HG02943 (cell line): ENCODE data around the gene ABCB6.
"Not testable (repeated sequence)": the region's sequence is repeated elsewhere in the genome, so short reads cannot be mapped to it uniquely, and the experiment has no call there.

ENCODE experiments used
- ATAC-seq: cut with Tn5 transposase; IDR thresholded peaks from one replicate; pipeline ENCODE4 v1.9.1; 2021; ENCODE audit warnings: mild to moderate bottlenecking, low read depth, moderate library complexity; ENCODE audit not compliant: unreplicated experiment

Gene ABCB6

DNA sequence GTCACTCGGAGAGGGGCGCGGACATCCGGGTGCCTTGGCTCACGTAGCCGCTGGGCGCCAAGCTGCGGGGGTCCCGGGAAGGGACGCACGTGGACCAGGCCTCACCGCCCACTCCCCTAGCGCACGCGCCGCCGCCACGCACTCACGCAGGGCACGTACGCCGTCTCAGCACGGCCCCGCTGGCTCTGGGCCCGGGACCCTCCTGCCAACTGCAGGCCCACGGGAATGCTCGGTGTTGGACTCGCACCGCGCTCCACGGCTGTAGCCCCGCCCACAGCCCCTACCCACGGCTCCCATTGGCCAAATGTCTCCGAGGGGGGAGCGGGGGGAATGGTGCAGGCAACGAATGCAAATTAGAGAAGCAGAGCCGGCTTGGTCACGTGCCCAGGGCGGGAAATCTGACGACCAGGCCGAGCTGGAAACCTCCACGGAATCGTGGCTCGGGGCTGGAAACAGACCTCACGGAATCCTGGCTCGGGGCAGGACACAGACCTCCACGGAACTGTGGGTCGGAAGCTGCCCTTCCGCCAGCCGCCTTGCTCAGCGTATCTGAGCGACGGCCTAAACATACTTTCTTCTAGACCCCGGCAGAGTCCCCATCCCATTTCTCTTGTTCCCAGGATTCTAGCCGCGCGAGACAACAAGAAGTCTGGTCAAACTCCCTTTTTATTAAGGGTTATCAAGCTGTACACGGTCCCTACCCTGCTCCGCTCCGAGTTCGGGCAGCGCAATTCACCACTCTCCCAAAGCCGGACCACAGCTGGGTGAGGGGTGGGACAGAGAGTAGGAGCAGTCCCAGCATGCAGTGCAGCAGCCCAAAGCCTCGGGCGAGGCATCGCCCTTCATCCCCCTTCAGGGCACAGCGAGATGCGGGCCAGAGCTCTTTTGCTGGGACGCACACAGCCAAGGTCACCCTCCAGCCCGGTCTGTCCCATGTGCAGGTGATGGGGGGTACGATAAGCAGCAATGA, at the start of gene ABCB6:
TSS of gene ABCB6 (minus strand) at position 227 of the 970 bp plus-strand sequence. CDS start 285 bp downstream, outside the sequence.
- peak; percentile 67 for ATAC-seq

DNA sequence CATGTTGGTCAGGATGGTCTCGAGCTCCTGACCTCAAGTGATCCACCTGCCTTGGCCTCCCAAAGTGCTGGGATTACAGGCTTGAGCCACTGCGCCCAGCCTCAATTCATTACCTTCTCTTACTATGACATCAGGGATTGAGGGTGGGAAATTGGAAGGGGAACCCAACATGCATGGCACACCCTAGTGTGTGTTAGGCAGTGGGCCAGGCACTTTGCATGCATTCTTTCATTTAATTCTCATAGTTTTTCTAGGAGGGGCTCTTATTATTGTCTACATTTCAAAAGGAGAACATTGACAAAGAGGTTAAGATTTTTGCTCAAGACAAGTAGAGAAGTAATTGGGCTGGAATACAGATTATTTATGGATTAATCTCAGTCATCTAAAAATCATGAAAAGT, 49.5 kb upstream of the ABCB6 start:
- no peak for ATAC-seq

DNA sequence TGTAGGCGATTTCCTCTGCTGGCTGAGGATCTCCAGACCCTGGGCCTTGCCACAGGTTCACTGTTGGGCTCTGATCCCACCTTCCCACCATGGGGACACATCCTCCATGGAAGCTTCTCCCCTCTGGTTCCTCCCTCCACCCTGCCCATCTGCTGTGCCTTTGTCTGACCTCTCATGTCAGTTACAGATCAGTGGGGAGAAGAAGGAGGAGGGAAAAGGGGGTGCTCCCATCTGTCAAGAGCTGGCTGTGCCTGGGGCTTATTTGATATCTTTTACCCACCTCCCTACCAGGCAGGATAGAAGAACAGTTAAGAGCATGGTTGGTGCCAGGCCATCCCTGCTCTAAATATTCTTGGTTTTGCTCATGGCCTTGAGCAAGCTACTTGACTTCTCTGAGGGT, 48.1 kb upstream of the ABCB6 start:
- ATAC-seq: no peak

DNA sequence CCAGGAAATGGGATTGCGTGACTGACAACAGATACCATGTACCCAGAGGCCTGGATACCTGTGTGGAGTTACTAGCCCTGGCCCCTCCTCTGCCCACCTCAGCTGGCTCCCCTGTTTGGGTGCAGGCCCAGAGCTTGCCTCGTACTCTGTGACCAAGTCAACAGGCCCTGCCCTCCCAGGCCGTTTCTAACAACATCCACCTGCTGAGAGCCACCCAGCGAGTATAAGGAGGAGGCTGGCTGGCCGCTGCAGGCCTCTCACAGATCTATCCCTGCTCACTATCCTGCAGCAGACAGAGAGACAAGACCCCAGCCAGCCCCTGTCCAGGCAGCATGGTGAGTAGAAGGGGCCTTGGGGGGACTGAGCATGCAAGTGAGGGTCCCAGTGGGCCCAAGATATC, 47.5 kb upstream of the ABCB6 start:
- no peak for ATAC-seq

DNA sequence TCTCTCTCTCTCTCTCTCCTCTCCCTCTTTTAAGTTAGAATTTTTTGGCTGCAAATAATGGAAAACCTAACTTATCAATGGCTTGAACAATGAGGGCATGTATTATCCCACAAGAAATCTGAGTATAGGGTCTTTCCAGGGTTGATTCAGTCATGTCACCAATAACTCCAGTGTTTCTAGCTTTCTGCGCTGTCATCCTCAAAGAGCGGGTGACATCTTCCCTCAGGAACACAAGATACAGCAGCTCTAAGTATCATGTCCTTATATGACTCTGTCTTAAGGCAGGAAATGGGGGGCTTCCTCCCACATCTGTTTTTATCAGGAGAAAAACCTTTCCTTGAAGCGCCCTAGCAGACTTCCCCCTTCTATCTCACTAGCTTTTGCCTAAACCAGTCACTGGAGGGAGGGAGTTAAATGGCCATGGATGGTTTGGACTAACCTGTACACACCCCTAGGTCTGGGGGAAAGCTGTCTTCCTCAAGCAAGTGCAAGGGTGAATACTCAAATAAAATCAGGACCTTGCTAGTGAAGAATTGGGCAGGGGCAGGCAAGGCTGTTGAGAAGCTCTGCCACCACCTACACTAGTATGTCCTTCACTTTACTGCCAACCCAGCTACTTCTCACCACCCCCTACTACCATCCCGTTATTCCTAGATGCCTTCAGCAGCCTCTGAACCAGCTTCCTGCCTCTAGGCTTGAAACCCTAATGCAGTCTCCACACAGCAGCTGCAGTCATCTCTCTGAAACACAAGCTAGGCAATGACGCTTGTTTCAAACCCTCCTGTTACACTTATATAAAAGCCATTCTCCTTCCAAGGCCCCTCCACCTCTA, 42.5 kb upstream of the ABCB6 start:
- no peak for ATAC-seq

DNA sequence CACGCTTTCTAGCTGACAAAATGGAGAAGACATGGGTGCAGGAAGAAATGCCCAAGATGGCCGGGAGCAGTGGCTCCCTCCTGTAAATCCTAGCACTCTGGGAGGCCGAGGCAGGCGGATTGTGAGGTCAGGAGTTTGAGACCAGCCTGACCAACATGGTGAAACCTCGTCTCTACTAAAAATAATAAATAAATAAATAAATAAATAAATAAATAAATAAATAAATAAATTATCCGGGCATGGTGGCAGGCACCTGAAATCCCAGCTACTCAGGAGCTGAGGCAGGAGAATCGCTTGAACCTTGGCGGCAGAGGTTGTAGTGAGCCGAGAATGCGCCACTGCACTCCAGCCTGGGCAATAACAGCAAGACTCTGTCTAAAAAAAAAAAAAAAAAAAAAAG, 40.2 kb upstream of the ABCB6 start:
- ATAC-seq: not testable (repeated sequence)

DNA sequence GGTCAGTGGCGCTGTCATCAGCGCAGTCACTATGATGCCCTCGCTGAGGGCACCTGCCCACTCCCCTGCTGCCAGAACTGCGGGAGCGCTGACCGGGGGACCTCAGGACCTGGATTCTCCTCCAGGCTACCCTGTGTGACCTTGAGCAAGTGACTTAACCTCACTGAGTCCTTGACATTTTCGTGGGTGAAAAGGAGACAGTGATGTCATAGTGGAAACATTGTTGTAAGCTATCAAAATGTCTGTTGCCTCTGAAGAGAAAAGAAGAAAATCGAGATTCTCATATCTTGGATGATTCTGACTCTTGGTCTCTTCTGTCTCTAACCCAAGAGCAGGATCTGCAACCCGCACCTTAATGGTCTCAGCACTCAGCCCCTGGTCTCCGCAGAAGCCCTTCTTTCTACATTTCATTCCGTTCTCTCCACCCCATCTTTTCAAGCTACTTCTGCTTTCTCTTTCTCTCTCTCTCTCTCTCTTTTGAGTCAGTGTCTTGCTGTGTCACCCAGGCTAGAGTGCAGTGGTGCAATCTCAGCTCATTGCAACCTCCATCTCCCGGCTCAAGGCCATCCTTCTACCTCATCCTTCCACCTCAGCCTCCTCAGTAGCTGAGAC, 35.9 kb upstream of the ABCB6 start:
- ATAC-seq: peak; percentile 23

DNA sequence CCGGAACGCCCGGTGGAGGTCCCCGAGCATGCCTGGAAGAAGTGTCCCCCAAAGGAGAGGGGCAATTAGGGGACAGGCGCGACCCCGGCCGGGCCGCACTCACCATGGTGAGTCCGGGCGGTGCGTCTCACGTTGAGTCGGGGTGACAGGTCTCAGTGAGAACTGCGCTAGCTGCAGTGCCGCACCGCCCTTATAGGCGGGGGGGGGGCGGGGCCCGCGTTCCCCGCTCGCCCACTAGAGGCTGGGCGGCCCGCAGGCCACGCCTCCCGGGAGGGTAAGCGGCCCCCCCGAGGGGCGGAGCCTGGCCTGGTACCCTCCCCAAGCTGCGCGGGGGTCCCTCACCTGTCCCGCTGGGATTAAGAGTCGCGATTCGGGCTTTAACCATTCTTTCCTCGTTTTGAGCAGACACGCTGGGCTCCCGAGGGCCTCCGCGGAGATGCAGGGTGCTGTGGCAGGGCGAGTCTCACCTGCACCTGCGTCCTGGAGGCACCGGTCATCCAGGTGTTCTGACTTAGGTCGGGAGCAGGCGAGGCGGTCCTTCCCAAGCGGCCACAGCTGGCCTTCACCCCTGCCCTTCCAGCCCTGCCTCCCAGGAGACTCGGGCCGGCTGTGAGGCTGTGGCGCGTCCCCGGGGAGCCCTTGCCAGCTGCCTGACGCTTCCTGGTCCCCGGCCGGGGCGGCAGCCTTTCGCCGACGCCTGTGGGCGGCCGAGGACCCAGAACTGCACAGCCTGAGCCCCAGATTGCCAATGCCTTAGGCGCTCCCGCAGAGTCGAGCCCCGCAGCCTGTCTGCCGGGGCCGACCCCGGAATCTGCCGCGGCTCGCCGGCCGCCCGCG, 35.2 kb upstream of the ABCB6 start, which contains the start of gene TUBA4A:
TSS of gene TUBA4A (minus strand) at position 166 of the 837 bp plus-strand sequence. CDS start at position 106, 60 bp downstream.
- peak; percentile 42 for ATAC-seq

DNA sequence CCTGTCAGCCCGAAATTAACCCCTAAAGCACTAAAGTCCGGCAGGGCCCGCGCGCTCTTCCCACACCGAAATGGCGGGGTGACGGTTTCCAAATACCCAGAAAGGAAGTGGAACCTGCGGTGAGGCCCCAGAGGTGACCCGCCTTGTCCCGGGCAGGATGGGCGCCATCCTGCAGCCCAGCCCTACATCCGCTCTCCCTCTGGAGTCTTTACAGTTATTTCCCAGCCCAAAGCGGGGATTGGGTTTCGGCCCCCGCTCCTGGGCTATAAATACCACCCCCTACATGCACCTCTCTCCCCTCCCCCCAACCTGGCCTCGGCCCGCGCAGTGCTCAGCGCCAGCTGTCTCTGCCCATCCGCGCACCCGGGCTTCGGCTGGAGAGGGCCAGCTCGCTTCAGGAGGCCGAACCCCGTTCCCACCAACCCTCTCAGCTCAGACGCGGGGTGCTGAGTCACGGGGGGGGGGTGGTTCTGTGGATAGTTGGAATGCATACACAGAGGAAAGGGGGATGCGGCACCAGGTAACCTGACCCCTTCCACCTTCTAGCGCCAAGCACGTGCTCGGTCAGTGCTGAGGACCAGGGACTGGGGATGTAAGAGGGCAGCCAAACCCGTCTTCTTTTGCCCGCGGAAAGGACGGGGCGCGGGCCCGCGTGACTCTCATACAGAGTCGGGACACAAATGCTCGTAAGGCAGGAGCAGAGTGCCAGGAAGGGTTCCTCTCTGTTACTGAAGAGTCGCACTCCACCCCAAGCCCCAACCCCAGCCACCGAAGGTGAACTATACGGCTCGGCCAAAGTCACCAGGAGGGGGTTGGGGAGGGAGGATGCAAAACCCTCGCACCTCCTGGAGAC, 34.4 kb upstream of the ABCB6 start, which contains the start of gene TUBA4B:
TSS of gene TUBA4B (plus strand) at position 344 of the 853 bp plus-strand sequence. CDS start at position 509, 165 bp downstream.
- ATAC-seq: peak; percentile 16

DNA sequence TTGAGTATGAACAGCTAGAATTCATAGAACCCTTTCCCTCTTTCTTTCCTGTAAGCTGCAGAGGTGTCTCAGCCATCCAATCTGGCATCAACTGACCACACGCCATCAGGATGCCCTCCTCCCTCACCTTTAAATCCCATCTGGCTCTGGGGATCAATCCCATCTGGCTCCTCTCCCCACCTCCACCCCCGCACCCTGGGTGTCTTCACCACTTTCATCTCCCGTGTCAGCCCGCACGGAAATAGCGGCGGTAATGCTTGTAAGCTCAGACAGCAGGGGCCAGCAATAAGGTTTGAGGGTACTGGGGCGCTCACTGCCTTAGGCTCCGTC, 33.8 kb upstream of the ABCB6 start:
- no peak for ATAC-seq

DNA sequence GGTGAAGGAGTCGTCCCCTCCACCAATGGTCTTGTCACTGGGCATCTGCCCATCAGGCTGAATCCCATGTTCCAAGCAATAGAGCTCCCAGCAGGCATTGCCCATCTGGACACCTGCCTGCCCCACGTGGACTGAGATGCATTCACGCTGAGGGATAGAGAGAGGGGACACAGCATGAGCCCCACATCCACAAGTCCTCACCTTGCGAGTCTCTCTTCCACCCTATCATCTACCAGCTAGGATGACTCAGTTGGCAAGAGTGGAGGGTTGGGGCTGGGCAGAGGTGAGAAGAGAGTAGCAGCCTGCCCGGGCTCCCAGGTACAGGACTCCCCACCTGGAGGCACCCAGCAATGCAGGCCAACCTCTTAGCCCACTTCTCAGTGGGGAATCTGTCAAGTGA, 33.3 kb upstream of the ABCB6 start:
- ATAC-seq: no peak

DNA sequence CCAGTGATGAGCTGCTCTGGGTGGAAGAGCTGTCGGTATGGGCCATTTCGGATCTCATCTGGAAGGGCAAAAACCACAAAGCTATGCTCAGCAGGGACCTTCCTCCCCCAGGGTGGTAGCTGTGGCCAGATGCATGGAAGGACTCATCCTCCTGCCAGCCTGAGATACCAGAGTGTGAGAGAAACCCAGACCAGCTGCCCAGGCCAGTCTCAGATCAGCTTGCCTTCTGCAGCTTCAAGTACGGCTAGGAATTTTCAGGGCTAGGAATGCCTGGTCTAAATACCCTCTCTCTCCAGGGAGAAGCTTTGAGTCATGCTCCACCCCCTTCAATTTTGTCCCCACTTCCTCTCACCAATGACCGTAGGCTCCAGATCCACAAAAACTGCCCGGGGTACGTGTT, 32.9 kb upstream of the ABCB6 start:
- ATAC-seq: no peak

DNA sequence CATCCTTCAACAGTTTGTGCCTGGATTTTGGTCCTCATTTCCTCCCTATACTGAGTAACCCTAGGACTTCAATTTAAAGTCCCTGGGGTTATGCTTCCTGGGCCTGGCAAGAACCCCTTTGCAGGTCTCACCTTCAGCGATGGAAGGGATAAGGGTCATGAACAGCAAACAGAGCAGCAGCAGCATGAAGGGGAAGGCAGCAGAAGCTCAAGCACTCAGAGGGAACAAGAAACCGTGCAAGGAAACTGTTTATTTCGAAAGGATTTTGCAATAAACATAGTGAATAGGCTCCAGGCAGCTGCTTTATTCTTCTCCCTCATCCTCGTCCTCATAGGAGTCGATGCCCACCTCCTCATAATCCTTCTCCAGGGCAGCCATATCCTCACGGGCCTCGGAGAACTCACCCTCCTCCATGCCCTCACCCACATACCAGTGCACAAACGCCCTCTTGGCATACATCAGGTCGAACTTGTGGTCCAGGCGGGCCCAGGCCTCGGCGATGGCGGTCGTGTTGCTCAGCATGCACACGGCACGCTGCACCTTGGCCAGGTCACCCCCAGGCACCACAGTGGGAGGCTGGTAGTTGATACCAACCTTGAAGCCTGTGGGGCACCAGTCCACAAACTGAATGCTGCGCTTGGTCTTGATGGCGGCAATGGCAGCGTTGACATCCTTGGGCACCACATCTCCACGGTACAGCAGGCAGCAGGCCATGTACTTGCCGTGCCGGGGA, 31.5 kb upstream of the ABCB6 start:
- ATAC-seq: no peak

DNA sequence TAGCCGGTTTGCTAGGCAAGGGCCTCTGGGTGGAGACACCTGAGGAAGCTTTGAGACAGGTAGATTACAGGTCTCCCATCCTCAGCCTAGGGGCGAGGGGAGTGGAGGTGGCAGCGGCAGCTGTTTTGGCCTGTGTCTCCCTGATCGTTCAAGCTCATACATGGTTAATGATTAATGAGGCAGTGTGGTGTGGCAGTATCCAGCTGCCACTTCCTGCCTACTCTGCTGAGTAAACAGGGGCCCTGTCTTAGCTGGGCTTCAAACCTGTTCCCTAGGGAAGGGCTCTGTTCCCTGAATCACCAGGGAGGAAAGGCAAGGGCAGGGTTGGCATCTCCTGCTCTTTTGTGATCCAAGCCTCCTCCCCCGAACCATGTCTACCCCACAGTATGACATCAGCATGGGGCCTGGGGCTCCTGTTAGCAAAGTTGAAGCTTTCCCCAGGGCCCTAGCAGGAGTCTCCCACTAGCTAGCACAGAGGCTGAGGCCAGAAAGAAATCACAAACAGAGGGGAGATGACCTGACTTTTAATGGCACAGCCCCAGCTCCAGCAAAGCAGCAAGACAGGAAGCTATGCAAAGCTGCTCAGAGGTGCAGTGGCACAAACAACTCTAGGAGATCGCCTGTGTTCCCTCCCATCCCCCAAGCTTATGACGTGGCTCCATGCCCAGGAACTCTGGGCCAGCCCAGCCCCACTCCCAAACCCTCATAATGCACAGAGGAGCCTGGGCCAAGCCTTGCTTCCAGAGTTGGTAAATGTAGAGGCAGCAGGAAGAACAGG, 30.6 kb upstream of the ABCB6 start:
- ATAC-seq: peak; percentile 39

DNA sequence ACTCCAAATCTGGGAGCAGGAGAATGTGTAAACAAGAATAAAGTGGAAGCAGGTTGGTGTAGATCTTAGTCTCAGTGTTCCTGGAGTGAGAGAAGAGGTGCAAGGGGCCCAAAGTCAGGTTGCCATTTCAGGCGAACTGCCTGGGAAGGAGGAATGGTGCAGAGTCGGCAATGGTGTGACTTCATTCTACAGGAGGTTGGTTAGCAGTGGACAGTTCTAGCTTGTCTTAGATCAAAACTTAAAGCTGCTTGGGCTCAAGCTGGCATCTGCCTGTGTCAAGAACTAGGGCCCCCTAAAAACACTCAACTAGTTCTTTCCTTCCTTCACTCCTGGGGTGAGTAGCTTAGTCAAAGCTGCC, 30.1 kb upstream of the ABCB6 start:
- no peak for ATAC-seq

DNA sequence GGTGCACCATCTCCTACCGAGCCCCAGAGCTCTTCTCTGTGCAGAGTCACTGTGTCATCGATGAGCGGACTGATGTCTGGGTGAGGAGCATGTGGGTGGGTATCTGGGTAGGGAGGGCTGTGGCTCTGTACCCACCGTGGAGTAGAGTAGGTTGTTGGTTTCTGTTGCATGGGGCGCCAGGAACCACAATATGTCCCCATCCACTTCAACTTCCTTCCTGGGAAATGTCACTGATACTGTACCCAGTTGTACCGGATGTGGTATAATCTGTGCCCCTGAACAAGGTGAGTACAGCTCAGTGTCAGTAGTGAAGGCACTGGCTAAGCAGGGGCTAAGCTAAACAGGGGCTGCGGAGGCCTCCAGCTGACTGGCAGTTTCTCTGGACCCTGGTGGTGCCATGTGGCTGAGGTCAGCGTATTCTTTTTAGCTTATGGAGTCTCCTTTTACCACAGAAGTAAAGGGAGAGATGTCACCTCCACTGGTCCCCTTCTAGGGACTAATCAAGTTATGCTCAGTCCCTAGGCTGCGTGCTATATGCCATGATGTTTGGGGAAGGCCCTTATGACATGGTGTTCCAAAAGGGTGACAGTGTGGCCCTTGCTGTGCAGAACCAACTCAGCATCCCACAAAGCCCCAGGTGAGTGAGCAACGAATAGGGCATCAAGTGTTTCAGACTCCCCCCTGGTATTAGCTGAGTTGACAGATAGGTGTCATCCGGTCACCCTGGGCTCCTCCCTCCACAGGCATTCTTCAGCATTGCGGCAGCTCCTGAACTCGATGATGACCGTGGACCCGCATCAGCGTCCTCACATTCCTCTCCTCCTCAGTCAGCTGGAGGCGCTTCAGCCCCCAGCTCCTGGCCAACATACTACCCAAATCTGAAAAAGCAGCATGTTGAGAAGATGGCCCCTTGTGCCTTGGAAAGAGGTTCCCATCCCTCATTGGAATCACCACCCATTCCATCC, 29.2 kb upstream of the ABCB6 start:
- no peak for ATAC-seq

DNA sequence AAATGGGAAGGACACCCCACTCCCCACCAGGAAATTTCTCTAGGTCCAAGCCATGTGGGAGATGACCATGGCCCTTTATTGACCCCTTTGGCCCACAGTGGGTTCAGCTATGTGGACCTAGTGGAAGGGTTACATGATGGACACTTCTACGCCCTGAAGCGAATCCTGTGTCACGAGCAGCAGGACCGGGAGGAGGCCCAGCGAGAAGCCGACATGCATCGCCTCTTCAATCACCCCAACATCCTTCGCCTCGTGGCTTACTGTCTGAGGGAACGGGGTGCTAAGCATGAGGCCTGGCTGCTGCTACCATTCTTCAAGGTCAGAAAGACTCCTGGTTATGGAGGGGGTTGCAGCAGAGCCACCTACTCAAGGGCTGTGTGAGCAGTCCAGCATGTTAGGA, 27.8 kb upstream of the ABCB6 start:
- ATAC-seq: no peak
